Endodermal cell (in vitro differentiated cells): ENCODE measurements around the gene SMIM35. TPM values are rescaled to one million over a fixed set of nuclear protein-coding genes. Genes with fewer than 3 reads are reported as not detected.
A peak's percentile ranks its signal among the peaks of the same experiment; 100 is the strongest.

Source experiments
- DNase-seq: peaks from one replicate; pipeline ENCODE4 v3.0.0-alpha.2; 2017
- H3K27ac ChIP-seq: 2 replicates; pipeline ENCODE4 v1.5.1; 2013; ENCODE audit warnings: mild to moderate bottlenecking, low read depth, low read length, moderate library complexity
- H3K27me3 ChIP-seq: 2 replicates; pipeline ENCODE4 v1.6.1; 2013; ENCODE audit warnings: mild to moderate bottlenecking, low read length, moderate library complexity; ENCODE audit not compliant: insufficient read depth, control insufficient read depth, poor library complexity, severe bottlenecking
- H3K36me3 ChIP-seq: 2 replicates; pipeline ENCODE4 v1.7.0; 2013; ENCODE audit warnings: mild to moderate bottlenecking, low read length, moderate library complexity; ENCODE audit not compliant: control insufficient read depth, insufficient read depth
- H3K4me1 ChIP-seq: one replicate; pipeline ENCODE4 v1.7.0; 2013; ENCODE audit warnings: low read length; ENCODE audit not compliant: control insufficient read depth, insufficient read depth
- H3K4me3 ChIP-seq: 2 replicates; pipeline ENCODE4 v1.5.1; 2013; ENCODE audit warnings: mild to moderate bottlenecking, low read length, moderate library complexity
- H3K9ac ChIP-seq: 2 replicates; pipeline ENCODE4 v1.6.1; 2013; ENCODE audit warnings: mild to moderate bottlenecking, low read length, moderate library complexity; ENCODE audit not compliant: poor library complexity, severe bottlenecking; ENCODE audit errors: extremely low read depth
- H3K9me3 ChIP-seq: 2 replicates; pipeline ENCODE4 v1.6.1; 2013; ENCODE audit warnings: mild to moderate bottlenecking, low read length, moderate library complexity; ENCODE audit not compliant: control insufficient read depth
- H3K27ac Mint-ChIP-seq: 2 replicates; pipeline ENCODE4 v1.8.0; 2020; ENCODE audit warnings: mixed read lengths
- H3K27me3 Mint-ChIP-seq: 2 replicates; pipeline ENCODE4 v1.8.0; 2021; ENCODE audit warnings: mild to moderate bottlenecking, mixed read lengths; ENCODE audit not compliant: insufficient read depth
- H3K36me3 Mint-ChIP-seq: 2 replicates; pipeline ENCODE4 v1.8.0; 2020; ENCODE audit warnings: low read depth, mixed read lengths
- H3K4me1 Mint-ChIP-seq: 2 replicates; pipeline ENCODE4 v1.8.0; 2020; ENCODE audit warnings: mixed read lengths
- H3K4me3 Mint-ChIP-seq: 2 replicates; pipeline ENCODE4 v1.8.0; 2020; ENCODE audit warnings: mild to moderate bottlenecking, moderate library complexity, mixed read lengths
- H3K9me3 Mint-ChIP-seq: 2 replicates; pipeline ENCODE4 v1.8.0; 2020; ENCODE audit warnings: mild to moderate bottlenecking, mixed read lengths
- WGBS, 2 experiments: methylation state at CpG; one replicate each; pipeline versions ENCODE4 v1.1.5 to v1.1.7; 2013; ENCODE audit warnings: missing lambda C conversion rate in 2 of 2, mixed read lengths in 1 of 2; ENCODE audit not compliant: insufficient coverage in 1 of 2, insufficient read length in 1 of 2; 5-methylcytosine and 5-hydroxymethylcytosine counted together
- total RNA-seq, 2 donors: library from RNA; stranded (reverse); fragmentation: NEBNext Ultra II Directional in 1 of 2; extraction: Animal tissue kit (Norgen Biotek cat#: 25700) in 1 of 2; gene quantifications; 2 replicates in 1 of 2; 3 replicates in 1 of 2; pipeline ENCODE4 v1.2.1, GENCODE V29; 2021
- TF ChIP-seq, protein P1 (sequence below): fragments of 200-600 bp; sonication (generic); conservative IDR thresholded peaks from 2 replicates; pipeline ENCODE4 v1.5.0; 2021; ENCODE audit warnings: antibody characterized with exemption, mild to moderate bottlenecking

Gene SMIM35
- total RNA-seq, 2 donors from 2014 or later: not detected

DNA sequence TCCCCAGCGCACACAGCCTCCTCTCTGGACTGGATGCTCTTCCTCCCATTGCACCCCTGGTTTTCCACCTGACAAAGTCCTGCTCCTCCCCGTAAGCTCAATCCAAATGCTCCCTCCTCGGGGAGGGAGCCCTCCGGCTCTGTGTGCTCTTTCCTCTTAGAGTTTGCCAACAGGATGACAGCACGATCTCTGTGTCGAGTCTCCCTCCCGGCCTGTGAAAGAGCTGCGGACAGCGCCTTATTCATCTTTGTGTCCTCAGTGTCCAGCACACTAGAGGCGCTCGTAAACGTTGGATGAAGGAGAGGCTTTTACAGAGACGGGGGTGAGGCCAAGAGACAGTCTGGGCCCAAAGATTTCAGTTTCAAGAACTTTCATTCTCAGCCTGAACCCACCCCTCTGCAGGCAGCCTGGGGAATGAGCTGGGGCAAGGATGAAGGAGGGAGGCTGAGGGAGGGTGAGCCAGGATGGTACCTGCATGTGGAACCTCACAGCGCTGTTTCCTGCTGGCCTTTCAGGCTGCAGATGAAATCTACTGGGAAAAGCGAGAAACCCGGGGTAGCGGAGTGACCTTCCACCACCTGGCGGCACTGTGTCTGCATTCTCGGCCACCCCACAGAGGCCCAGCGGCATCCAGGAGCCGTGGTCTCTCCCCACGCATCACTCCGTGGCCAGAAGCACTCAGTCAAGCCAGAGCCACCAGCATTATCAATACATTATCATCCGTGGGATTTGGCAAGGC is 18.4 kb downstream of the SMIM35 start:
- Histone ChIP-seq H3K27me3 (no peaks in the 10 kb centered on the region), H3K36me3 (no peaks in the 10 kb centered on the region), H3K27ac (no peak overlapping the region), H3K9me3 (no peaks in the 10 kb centered on the region), H3K9ac (no peak overlapping the region), H3K4me1 (peaks cover 20% of the 10 kb centered on the region), H3K4me3 (no peak overlapping the region)
- TF ChIP-seq, protein P1, sequence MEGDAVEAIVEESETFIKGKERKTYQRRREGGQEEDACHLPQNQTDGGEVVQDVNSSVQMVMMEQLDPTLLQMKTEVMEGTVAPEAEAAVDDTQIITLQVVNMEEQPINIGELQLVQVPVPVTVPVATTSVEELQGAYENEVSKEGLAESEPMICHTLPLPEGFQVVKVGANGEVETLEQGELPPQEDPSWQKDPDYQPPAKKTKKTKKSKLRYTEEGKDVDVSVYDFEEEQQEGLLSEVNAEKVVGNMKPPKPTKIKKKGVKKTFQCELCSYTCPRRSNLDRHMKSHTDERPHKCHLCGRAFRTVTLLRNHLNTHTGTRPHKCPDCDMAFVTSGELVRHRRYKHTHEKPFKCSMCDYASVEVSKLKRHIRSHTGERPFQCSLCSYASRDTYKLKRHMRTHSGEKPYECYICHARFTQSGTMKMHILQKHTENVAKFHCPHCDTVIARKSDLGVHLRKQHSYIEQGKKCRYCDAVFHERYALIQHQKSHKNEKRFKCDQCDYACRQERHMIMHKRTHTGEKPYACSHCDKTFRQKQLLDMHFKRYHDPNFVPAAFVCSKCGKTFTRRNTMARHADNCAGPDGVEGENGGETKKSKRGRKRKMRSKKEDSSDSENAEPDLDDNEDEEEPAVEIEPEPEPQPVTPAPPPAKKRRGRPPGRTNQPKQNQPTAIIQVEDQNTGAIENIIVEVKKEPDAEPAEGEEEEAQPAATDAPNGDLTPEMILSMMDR: peak; percentile 77
- peak; percentile 89 for DNase-seq
- Mint-ChIP-seq H3K4me3 (no peak overlapping the region), H3K27ac (no peak overlapping the region), H3K9me3 (no peaks in the 10 kb centered on the region), H3K36me3 (no peaks in the 10 kb centered on the region), H3K27me3 (peaks cover 2% of the 10 kb centered on the region), H3K4me1 (peaks cover 32% of the 10 kb centered on the region)
- 80 to 87% methylated on average over 19 to 24 of the region's 24 CpGs for WGBS, 2 experiments

DNA sequence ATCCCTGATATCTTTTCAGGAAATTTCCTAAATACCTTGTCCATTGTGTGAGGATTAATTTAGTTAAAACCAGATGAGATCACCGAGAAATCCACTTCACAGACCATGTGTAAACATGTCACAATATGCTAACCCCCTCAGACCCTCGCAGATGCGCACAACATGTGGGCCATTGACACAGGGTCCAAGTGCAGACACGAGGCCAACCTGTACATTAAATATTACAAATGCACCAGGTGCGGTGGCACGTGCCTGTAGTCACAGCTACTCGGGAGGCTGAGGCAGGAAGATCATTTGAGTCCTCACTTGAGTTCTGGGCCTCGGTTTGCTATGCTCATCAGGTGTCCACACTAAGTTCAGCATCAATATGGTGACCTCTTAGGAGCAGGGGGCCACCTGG is 19.8 kb downstream of the SMIM35 start:
- H3K27me3 Mint-ChIP-seq: peaks cover 2% of the 10 kb centered on the region
- H3K4me3 Mint-ChIP-seq: no peak overlapping the region
- no peak overlapping the region for H3K9ac ChIP-seq
- DNase-seq: no peak
- TF ChIP-seq, protein P1: no peak
- peaks cover 36% of the 10 kb centered on the region for H3K4me1 Mint-ChIP-seq
- H3K27me3 ChIP-seq: no peaks in the 10 kb centered on the region
- no peak overlapping the region for H3K4me3 ChIP-seq
- peaks cover 20% of the 10 kb centered on the region for H3K4me1 ChIP-seq
- H3K36me3 ChIP-seq: no peaks in the 10 kb centered on the region
- peak overlapping the region; percentile 46 for H3K27ac Mint-ChIP-seq
- 87% methylated on average over 4 to 8 of the region's 8 CpGs for WGBS, 2 experiments
- H3K9me3 Mint-ChIP-seq: no peaks in the 10 kb centered on the region
- H3K9me3 ChIP-seq: no peaks in the 10 kb centered on the region
- H3K36me3 Mint-ChIP-seq: no peaks in the 10 kb centered on the region
- no peak overlapping the region for H3K27ac ChIP-seq

DNA sequence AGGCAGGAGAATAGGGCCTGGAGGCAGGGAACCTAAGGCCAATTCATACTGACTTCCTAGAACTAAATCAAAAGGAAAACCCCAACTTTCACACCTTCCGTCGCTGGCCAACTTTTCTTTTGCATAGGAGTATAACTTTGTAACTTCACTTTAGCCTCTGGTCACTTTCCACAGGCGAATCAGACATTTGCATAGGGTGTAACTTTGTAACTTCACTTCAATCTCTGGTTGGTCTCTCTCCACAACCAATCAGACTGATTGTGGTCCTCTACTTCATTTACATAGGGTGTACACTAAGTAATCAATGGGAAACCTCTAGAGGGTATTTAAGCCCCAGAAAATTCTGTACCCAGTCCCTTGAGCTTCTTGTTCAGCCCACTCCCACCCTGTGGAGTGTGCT is 21.4 kb downstream of the SMIM35 start:
- Histone ChIP-seq H3K9me3 (no peaks in the 10 kb centered on the region), H3K27ac (no peak overlapping the region), H3K36me3 (no peaks in the 10 kb centered on the region), H3K4me3 (no peak overlapping the region), H3K9ac (no peak overlapping the region), H3K27me3 (no peaks in the 10 kb centered on the region), H3K4me1 (peaks cover 20% of the 10 kb centered on the region)
- TF ChIP-seq, protein P1: no peak
- peaks cover 2% of the 10 kb centered on the region for H3K27me3 Mint-ChIP-seq
- H3K4me1 Mint-ChIP-seq: peaks cover 34% of the 10 kb centered on the region
- H3K9me3 Mint-ChIP-seq: no peaks in the 10 kb centered on the region
- H3K36me3 Mint-ChIP-seq: no peaks in the 10 kb centered on the region
- H3K27ac Mint-ChIP-seq: no peak overlapping the region
- no peak overlapping the region for H3K4me3 Mint-ChIP-seq
- no peak for DNase-seq
- 71 to 89% methylated on average over 1 to 3 of the region's 3 CpGs for WGBS, 2 experiments
